Cardiac fibroblast (primary cell): ENCODE data around the gene SCN11A.
A peak's percentile ranks its signal among the peaks of the same experiment; 100 is the strongest.

Experiments
- DNase-seq, 2 donors: peaks; one replicate each; pipeline versions ENCODE4 v3.0.0 to v3.0.0-alpha.2; 2010; ENCODE audit warnings: low read depth in 2 of 2
- H3K4me3 ChIP-seq, 2 donors: replicated peaks in 1 of 2; 1 replicate in 1 of 2; 2 replicates in 1 of 2; pipeline ENCODE4 v1.5.1; 2011; ENCODE audit warnings: low read depth in 2 of 2, low read length in 2 of 2, mild to moderate bottlenecking in 2 of 2, moderate library complexity in 1 of 2
- TF ChIP-seq, protein P1 (sequence below): IDR thresholded peaks from one replicate; pipeline ENCODE4 v1.5.1; 2011; ENCODE audit warnings: low read depth, mild to moderate bottlenecking, low read length, inconsistent platforms

Gene SCN11A

DNA sequence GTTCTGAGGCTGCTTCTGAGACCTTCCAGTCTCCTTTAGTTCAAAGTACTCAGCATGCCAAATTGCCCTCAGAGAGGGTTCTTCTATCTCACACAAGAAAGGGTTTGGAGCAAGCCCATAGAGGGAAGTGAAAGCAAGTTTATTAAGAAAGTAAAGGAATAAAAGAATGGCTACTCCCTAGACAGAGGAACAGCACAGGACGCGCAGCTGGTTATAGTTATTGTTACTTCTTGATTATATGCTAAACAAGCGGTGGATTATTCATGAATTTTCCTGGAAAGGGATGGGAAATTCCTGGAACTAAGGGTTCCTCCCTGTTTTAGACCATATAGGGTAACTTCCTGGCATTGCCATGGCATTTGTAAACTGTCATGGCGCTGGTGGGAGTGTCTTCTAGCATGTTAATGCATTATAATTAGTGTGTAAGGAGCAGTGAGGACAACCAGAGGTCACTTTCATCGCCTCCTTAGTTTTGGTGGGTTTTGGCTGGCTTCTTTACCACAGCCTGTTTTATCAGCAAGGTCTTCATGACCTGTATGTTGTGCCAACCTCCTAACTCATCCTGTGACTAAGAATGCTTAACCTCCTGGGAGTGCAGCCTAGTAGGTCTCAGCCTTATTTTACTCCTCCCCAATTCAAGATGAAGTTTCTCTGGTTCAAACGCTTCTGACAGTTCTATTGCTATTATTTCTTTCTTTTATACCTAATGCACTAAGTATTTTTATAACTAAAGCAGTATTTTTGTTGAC lies 26.3 kb downstream of the SCN11A start:
- DNase-seq, result peak; percentile 6 to 34
- no peak overlapping the region for H3K4me3 ChIP-seq
- TF ChIP-seq, protein P1, sequence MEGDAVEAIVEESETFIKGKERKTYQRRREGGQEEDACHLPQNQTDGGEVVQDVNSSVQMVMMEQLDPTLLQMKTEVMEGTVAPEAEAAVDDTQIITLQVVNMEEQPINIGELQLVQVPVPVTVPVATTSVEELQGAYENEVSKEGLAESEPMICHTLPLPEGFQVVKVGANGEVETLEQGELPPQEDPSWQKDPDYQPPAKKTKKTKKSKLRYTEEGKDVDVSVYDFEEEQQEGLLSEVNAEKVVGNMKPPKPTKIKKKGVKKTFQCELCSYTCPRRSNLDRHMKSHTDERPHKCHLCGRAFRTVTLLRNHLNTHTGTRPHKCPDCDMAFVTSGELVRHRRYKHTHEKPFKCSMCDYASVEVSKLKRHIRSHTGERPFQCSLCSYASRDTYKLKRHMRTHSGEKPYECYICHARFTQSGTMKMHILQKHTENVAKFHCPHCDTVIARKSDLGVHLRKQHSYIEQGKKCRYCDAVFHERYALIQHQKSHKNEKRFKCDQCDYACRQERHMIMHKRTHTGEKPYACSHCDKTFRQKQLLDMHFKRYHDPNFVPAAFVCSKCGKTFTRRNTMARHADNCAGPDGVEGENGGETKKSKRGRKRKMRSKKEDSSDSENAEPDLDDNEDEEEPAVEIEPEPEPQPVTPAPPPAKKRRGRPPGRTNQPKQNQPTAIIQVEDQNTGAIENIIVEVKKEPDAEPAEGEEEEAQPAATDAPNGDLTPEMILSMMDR, result no peak

DNA sequence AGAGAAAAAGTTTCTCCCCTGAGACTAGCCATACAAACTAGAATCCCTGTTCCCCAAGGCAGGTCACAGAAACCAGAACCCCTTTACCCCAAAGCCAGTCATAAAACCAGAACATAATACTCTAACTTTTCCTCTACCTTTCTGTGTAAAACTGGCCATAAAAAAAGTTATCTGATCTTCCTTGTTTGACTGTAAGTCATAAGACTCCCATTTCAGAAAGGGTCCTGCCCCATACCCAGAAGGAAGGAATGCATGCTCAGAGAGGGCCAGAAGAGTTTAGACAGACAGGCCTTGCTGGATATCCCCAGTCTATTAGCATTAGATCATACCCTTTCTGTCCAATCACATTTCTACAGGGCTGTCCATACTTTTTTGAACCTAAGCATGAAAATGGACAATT lies 27.2 kb downstream of the SCN11A start:
- TF ChIP-seq, protein P1, result no peak
- DNase-seq, result no peak
- no peak overlapping the region for H3K4me3 ChIP-seq

DNA sequence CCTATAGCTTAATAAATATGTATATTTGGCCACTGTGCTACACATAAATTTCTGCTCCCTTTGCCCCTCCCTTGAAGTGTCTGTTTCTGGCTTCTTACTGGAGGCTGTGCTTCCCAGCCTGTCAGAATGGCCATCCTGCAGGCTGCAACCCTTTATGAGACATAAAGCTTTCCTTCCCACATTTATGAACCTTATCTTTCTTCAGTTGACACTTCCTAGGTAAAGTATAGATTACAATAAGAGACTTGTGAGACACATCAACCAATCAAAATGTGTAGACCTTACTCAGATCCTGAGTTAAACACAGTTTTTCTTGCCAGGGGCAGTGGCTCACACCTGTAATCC lies 29.5 kb downstream of the SCN11A start:
- TF ChIP-seq, protein P1, result no peak
- no peak for DNase-seq
- H3K4me3 ChIP-seq, result no peak overlapping the region

DNA sequence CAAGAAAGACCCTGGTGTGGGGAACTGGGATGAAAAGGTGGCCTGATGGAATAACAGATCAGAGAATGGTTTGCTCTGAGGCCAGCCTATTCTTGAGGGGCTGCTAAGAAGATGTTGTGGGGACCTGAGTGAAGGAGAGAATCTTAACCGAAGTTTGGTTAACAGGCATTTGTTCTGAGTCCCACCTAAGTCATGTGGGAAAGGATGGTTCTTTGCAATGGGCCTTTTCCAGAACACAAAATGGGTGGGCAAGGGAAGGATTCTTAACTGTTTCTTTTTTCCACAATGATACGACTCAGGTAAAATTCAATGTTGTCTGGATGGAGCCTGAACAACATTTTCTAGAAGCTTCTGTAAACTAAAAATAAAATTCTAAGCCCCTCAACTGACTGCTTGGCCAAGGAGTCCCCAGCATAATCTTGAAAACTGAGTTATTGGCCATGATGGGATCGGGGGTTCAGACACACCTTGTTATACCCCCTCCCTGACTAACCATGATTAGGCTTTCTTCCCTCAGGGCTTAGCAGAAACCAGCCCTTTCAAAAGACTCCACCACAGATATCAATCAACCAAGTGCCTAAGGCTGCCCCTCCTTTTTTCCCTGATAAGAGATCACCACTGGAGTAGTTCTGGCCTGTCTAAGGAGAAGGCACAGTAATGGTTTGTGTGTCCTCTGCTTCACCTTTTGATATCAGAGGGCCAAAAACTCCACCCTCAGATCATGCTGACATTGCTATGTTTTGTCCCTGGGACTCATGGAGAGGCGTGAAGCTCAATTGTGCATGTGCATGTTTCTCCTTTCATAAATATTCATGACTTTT lies 30.1 kb downstream of the SCN11A start:
- TF ChIP-seq, protein P1, result no peak
- no peak overlapping the region for H3K4me3 ChIP-seq
- DNase-seq, result no peak

DNA sequence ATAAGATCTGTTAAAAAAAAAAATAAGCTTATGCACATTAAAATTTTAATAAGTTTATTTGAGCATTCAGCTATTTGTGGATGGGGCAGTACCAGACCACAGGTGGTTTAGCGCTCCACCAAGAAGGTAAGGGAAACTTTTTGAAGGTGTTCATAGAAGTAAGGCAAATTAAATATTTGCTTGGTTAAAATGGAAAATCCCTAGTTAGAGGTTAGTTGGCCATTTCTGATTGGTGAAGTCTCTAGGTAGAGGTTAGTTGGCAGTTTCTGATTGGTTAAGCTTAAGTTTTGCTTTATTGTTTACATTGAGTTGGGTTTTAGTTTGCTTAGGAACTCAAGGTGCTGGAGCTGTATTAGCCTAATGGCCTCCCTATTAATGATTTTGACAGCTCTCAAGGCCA lies 30.7 kb downstream of the SCN11A start:
- no peak for DNase-seq
- TF ChIP-seq, protein P1, result no peak
- no peak overlapping the region for H3K4me3 ChIP-seq

DNA sequence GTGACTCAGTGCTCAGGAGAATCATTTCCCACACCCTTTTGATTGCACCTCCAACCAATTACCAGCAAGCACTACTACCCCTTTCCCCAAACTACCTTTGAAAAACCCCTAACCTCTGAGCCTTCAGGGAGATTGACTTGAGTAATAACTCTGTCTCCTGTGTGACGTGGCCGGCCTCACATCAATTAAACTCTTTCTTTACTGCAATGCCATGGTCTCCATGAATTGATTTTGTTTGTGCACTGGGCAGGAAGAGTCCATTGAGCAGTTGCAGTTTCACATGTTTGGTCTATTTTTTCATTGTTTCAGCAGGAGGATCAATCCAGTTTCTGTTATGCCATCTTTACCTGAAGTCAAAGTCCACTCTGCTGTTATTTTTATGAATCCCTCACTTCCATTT lies 32.4 kb downstream of the SCN11A start:
- TF ChIP-seq, protein P1, result no peak
- no peak overlapping the region for H3K4me3 ChIP-seq
- DNase-seq, result no peak
